Endothelial cell (in vitro differentiated cells): ENCODE measurements around the gene ANGPTL5. TPM values are rescaled to one million over a fixed set of nuclear protein-coding genes. Genes with fewer than 3 reads are reported as not detected.

ENCODE experiments used
- DNase-seq: peaks from one replicate; pipeline ENCODE4 v3.0.0; 2021; ENCODE audit warnings: low spot score
- H3K27ac Mint-ChIP-seq: one replicate; pipeline ENCODE4 v1.8.0; 2021; ENCODE audit warnings: mixed read lengths, inconsistent platforms; ENCODE audit not compliant: unreplicated experiment
- H3K27me3 Mint-ChIP-seq: one replicate; pipeline ENCODE4 v1.8.0; 2021; ENCODE audit warnings: mild to moderate bottlenecking, moderate library complexity, mixed read lengths, inconsistent platforms; ENCODE audit not compliant: unreplicated experiment
- H3K36me3 Mint-ChIP-seq: one replicate; pipeline ENCODE4 v1.8.0; 2021; ENCODE audit warnings: mild to moderate bottlenecking, low read depth, mixed read lengths, inconsistent platforms; ENCODE audit not compliant: unreplicated experiment
- H3K4me1 Mint-ChIP-seq: one replicate; pipeline ENCODE4 v1.8.0; 2021; ENCODE audit warnings: mild to moderate bottlenecking, mixed read lengths, inconsistent platforms; ENCODE audit not compliant: unreplicated experiment
- H3K4me3 Mint-ChIP-seq: one replicate; pipeline ENCODE4 v1.8.0; 2021; ENCODE audit warnings: mild to moderate bottlenecking, mixed read lengths, inconsistent platforms; ENCODE audit not compliant: unreplicated experiment
- H3K9me3 Mint-ChIP-seq: one replicate; pipeline ENCODE4 v1.8.0; 2021; ENCODE audit warnings: mixed read lengths, inconsistent platforms; ENCODE audit not compliant: unreplicated experiment
- total RNA-seq: library from RNA; stranded (reverse); fragmentation: NEBNext Ultra II Directional; extraction: Animal tissue kit (Norgen Biotek cat#: 25700); gene quantifications from one replicate; pipeline ENCODE4 v1.2.1, GENCODE V29; 2021; ENCODE audit not compliant: unreplicated experiment
- TF ChIP-seq, protein P1 (sequence below): fragments of 200-600 bp; sonication (generic); IDR thresholded peaks from one replicate; pipeline ENCODE4 v1.5.0; 2021; ENCODE audit warnings: antibody characterized with exemption; ENCODE audit not compliant: unreplicated experiment

Gene ANGPTL5
- total RNA-seq, 1 donor from 2014 or later, result not detected

DNA sequence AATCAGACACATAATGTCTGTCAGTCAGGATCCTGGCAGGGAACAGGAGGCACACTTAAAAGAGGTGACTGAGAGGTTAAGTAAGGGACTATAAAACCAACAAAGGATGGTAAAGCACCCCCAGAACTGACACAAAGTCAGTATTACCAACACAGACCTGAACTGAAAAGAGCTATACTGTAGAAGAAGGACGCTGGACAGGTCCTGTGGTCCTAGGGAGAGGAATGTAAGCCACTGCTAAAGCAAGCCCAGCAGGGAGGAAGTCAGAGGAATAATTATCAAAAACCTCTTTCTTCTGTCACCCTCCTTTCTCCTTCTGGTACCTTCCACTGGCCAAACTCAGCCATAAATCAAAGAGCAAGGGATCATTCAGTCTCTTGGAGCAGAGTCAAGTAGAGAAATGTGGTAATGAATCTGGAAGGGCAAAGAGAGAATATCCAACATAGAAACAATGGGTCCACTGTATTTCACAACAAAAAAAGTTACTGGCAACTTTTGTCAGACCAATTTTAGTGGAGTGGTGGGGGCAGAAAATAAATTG, 33.4 kb upstream of the ANGPTL5 start:
- Mint-ChIP-seq H3K27me3 (no peaks in the 10 kb centered on the region), H3K4me3 (no peak overlapping the region), H3K9me3 (no peaks in the 10 kb centered on the region), H3K4me1 (no peaks in the 10 kb centered on the region), H3K36me3 (no peaks in the 10 kb centered on the region), H3K27ac (no peak overlapping the region)
- DNase-seq, result no peak
- TF ChIP-seq, protein P1, sequence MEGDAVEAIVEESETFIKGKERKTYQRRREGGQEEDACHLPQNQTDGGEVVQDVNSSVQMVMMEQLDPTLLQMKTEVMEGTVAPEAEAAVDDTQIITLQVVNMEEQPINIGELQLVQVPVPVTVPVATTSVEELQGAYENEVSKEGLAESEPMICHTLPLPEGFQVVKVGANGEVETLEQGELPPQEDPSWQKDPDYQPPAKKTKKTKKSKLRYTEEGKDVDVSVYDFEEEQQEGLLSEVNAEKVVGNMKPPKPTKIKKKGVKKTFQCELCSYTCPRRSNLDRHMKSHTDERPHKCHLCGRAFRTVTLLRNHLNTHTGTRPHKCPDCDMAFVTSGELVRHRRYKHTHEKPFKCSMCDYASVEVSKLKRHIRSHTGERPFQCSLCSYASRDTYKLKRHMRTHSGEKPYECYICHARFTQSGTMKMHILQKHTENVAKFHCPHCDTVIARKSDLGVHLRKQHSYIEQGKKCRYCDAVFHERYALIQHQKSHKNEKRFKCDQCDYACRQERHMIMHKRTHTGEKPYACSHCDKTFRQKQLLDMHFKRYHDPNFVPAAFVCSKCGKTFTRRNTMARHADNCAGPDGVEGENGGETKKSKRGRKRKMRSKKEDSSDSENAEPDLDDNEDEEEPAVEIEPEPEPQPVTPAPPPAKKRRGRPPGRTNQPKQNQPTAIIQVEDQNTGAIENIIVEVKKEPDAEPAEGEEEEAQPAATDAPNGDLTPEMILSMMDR, result no peak

DNA sequence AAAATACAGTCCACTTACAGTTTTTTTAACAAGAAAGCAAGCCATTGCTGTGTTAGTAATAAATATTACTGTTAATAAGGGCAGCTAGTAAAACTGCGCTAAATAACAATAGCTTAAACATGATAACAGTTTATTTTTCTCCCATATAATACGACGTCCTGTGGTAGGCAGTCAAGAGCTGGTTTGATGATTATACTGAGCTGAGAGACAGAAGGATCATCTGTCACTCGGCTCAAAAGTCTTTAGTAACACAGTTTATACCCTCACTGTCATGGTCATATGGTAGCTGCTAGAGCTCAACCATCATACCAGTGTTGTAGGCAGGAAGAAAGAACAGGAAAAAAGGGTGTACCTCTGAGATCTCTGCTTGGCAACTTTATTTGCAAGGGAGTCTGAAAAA, 29.1 kb upstream of the ANGPTL5 start:
- H3K4me1 Mint-ChIP-seq, result no peaks in the 10 kb centered on the region
- no peak overlapping the region for H3K27ac Mint-ChIP-seq
- DNase-seq, result no peak
- TF ChIP-seq, protein P1, result no peak
- no peak overlapping the region for H3K4me3 Mint-ChIP-seq
- no peaks in the 10 kb centered on the region for H3K36me3 Mint-ChIP-seq
- H3K9me3 Mint-ChIP-seq, result no peaks in the 10 kb centered on the region
- H3K27me3 Mint-ChIP-seq, result no peaks in the 10 kb centered on the region

DNA sequence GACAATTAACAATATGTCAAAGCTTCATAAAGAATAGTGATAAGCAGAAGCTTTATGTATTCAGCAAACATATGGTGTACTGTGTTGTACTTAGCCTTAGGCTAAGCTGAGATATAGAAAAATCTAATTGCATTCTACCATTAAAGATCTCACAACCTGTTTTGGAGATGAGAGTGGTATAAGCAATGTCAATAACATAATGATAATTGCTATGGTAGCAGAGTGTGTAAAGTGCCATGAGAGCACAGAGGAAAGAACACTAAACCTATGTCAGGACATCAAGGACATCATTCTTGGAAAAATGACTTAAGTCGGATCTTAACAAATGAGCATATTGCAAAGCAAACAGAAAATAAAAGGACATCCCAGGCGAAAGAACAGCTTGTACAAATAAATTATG, 28.6 kb upstream of the ANGPTL5 start:
- DNase-seq, result no peak
- Mint-ChIP-seq H3K9me3 (no peaks in the 10 kb centered on the region), H3K4me1 (no peaks in the 10 kb centered on the region), H3K4me3 (no peak overlapping the region), H3K27me3 (no peaks in the 10 kb centered on the region), H3K27ac (no peak overlapping the region), H3K36me3 (no peaks in the 10 kb centered on the region)
- TF ChIP-seq, protein P1, result no peak

DNA sequence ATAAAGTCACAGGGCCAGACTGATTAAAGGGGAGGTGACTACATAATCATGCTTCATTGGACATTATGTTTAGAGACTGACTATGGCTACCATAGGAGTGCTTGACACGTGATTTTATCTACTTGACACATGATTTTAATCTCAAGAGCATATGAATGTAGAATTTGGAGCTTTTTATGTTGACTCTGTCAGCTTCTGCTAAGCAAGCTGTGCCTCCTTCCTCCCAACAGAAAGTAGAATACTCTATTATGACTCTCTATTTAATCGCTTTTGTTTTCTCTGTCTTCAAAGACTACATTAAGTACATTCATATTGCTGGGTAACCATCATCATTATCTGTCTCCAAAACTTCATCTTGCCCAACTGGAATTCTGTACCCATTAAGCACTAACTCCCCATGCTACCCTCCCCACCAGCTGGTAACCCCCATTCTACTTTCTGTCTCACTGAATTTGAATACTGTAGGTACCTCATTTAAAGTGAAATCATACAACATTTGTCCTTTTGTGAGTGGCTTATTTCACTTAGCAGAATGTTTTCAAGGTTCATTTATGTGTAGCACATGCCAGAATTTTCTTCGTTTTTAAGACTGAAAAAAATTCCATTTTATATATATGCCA, 24.7 kb upstream of the ANGPTL5 start:
- H3K9me3 Mint-ChIP-seq, result no peaks in the 10 kb centered on the region
- TF ChIP-seq, protein P1, result no peak
- H3K36me3 Mint-ChIP-seq, result no peaks in the 10 kb centered on the region
- DNase-seq, result no peak
- H3K4me3 Mint-ChIP-seq, result no peak overlapping the region
- H3K27ac Mint-ChIP-seq, result no peak overlapping the region
- H3K27me3 Mint-ChIP-seq, result no peaks in the 10 kb centered on the region
- H3K4me1 Mint-ChIP-seq, result no peaks in the 10 kb centered on the region

DNA sequence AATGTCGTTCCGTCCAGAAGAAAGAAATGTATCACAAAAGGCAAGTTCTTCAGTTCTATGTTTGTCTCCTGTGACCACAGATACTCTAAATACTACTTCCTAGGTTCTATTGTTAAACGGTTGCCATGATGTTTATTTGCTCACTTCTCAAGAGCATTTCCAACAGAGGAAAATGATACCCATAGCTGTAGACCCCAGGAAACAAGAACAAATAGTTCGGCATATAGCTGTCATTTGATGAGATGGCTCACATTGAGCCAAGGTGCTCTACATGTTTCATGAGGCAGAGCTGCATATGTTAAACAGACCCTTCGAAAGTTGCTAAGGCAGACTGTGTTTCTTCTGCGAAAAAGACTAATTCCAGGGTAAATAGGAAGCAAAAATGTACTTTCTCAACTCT, 15.4 kb upstream of the ANGPTL5 start:
- H3K4me1 Mint-ChIP-seq, result no peaks in the 10 kb centered on the region
- no peak overlapping the region for H3K4me3 Mint-ChIP-seq
- H3K27me3 Mint-ChIP-seq, result no peaks in the 10 kb centered on the region
- no peak overlapping the region for H3K27ac Mint-ChIP-seq
- H3K9me3 Mint-ChIP-seq, result no peaks in the 10 kb centered on the region
- TF ChIP-seq, protein P1, result no peak
- DNase-seq, result no peak
- H3K36me3 Mint-ChIP-seq, result no peaks in the 10 kb centered on the region
